GM12873 (cell line): ENCODE results near the gene LMTK2.

Experiments
- CTCF ChIP-seq: IDR thresholded peaks from 2 replicates; pipeline ENCODE4 v1.5.1; 2012; ENCODE audit warnings: low read depth, mild to moderate bottlenecking, moderate library complexity, low read length, control low read depth; ENCODE audit not compliant: insufficient read depth; ENCODE audit errors: missing control alignments

The LMTK2 gene

GRCh38 chr7:98196706-98197605 lies 90.3 kb downstream of the LMTK2 start:
- TF ChIP-seq CTCF: no peak

- no peak for TF ChIP-seq CTCF
Measured at GRCh38 chr7:98199131-98199530, 92.5 kb downstream of the LMTK2 start.

GRCh38 chr7:98200364-98200763 lies 93.7 kb downstream of the LMTK2 start:
- no peak for TF ChIP-seq CTCF

- no peak for TF ChIP-seq CTCF
Measured at GRCh38 chr7:98202367-98203195, 95.9 kb downstream of the LMTK2 start.

GRCh38 chr7:98203261-98203963 lies 96.8 kb downstream of the LMTK2 start:
- TF ChIP-seq CTCF: no peak

GRCh38 chr7:98203964-98204605 lies 97.4 kb downstream of the LMTK2 start:
- TF ChIP-seq CTCF: no peak

- no peak for TF ChIP-seq CTCF
Measured at GRCh38 chr7:98204670-98205069, 98.0 kb downstream of the LMTK2 start.
